GM12874 (cell line): ENCODE results near the gene LCN9.

Source experiments
- CTCF ChIP-seq: IDR thresholded peaks from 2 replicates; pipeline ENCODE4 v1.5.1; 2011; ENCODE audit warnings: low read depth, mild to moderate bottlenecking, control low read depth, low read length, moderate library complexity; ENCODE audit not compliant: insufficient read depth

Gene LCN9

GRCh38 chr9:135670721-135671590 is 7.8 kb downstream of the LCN9 start:
- TF ChIP-seq CTCF = no peak

- TF ChIP-seq CTCF = no peak
Observed at GRCh38 chr9:135671591-135672041, 8.5 kb downstream of the LCN9 start.

- TF ChIP-seq CTCF = no peak
Observed at GRCh38 chr9:135673941-135674340, 10.8 kb downstream of the LCN9 start.

- TF ChIP-seq CTCF = no peak
Observed at GRCh38 chr9:135674977-135675376, 11.9 kb downstream of the LCN9 start.

- TF ChIP-seq CTCF = no peak
Observed at GRCh38 chr9:135676891-135677290, 13.8 kb downstream of the LCN9 start.

- no peak for TF ChIP-seq CTCF
Observed at GRCh38 chr9:135677641-135678168, 14.6 kb downstream of the LCN9 start.

- no peak for TF ChIP-seq CTCF
Observed at GRCh38 chr9:135678236-135679017, 15.3 kb downstream of the LCN9 start.
